ENCODE measurements around the gene HES2. TPM values are rescaled to one million over a fixed set of nuclear protein-coding genes. Genes with fewer than 3 reads are reported as not detected.
"Not testable (repeated sequence)": the region's sequence is repeated elsewhere in the genome, so short reads cannot be mapped to it uniquely, and the experiment has no call there.

The HES2 gene
- total and polyA plus RNA-seq, 5 donors = 0.17 TPM; not detected in 4

DNA sequence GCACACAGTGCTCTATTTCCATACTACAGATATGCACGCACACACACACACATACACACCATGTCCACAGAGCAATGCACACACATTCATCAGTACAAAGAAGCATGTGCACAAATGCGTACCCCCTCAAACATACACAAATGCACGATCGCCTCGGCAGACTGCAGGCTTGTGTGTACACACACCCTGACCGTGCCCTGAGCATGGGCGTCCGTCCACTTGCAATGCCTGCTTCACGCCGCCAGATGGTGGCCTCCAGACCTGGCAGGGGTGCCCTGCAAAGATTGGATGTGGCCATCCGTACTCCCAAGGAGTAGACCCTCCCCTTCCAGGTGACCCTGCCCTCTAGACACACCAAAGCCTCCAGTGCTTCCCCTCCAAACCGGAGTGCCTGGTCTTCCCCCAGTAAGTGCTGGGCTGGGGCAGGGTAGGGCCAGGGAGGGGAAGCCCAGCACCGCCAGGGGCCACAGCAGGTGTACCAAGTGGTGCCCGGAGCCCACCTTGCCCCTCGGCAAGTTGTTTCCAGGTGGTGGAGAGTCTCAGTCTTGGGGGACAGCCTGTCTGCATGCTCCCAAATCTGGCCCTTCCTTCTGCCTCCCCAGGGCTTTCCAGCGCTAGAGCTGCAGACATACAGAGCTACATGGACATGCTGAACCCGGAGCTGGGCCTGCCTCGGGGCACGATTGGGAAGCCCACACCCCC is 25.5 kb upstream of the HES2 start:
- intact Hi-C loops (cut with DNase I) = no loop called here
- WGBS = 52% methylated on average over 19 of the region's 19 CpGs
- Histone ChIP-seq H3K4me3 (ENCODE audit: low read length) (no peak overlapping the region), H3K27ac (ENCODE audit: low read length) (no peak overlapping the region), H3K4me1 (ENCODE audit: control insufficient read depth, insufficient read depth, low read length) (no peaks in the 10 kb centered on the region), H3K9me3 (ENCODE audit: control insufficient read depth, low read length) (no peaks in the 10 kb centered on the region), H3K27me3 (ENCODE audit: control insufficient read depth, insufficient read depth) (no peaks in the 10 kb centered on the region)
- DNase-seq (peak in 2 of 3 donors; percentile 74 to 75), ATAC-seq (peak in 1 of 2 donors; percentile 45)

DNA sequence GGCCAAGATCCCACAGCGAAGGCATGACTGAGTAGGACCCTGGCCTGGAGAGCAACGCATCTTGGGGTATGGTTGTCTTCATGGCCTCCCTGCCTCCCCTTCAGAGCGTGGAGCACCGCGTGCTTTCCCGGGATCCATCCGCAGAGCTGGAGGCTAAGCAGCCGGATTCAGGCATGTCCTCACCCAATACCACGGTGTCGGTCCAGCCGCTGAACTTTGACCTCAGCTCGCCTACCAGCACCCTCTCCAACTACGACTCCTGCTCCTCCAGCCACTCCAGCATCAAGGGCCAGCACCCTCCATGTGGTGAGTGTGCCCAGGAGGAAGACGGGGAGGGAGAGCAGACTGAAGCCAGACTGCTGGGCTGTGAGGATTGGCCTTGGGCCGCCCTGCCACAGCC is 24.7 kb upstream of the HES2 start:
- no peak for DNase-seq
- no peak overlapping the region for H3K27ac ChIP-seq (ENCODE audit: low read length)
- no peaks in the 10 kb centered on the region for H3K27me3 ChIP-seq (ENCODE audit: control insufficient read depth, insufficient read depth)
- no peak overlapping the region for H3K4me3 ChIP-seq (ENCODE audit: low read length)
- no peaks in the 10 kb centered on the region for H3K4me1 ChIP-seq (ENCODE audit: control insufficient read depth, insufficient read depth, low read length)
- WGBS = 85% methylated on average over 15 of the region's 15 CpGs
- no peak for ATAC-seq
- no peaks in the 10 kb centered on the region for H3K9me3 ChIP-seq (ENCODE audit: control insufficient read depth, low read length)
- intact Hi-C loops (cut with DNase I) = no loop called here

GRCh38 chr1:6443339-6444115 is 23.8 kb upstream of the HES2 start:
- H3K27ac ChIP-seq (ENCODE audit: low read length) = no peak overlapping the region
- no peaks in the 10 kb centered on the region for H3K4me1 ChIP-seq (ENCODE audit: control insufficient read depth, insufficient read depth, low read length)
- H3K27me3 ChIP-seq (ENCODE audit: control insufficient read depth, insufficient read depth) = no peaks in the 10 kb centered on the region
- intact Hi-C loops (cut with DNase I) = no loop called here
- DNase-seq (no peak), ATAC-seq (no peak)
- no peaks in the 10 kb centered on the region for H3K9me3 ChIP-seq (ENCODE audit: control insufficient read depth, low read length)
- H3K4me3 ChIP-seq (ENCODE audit: low read length) = no peak overlapping the region
- 88% methylated on average over 21 of the region's 21 CpGs for WGBS

- no peaks in the 10 kb centered on the region for H3K9me3 ChIP-seq (ENCODE audit: control insufficient read depth, low read length)
- WGBS = 77% methylated on average over 7 of the region's 7 CpGs
- no peak for DNase-seq
- H3K27ac ChIP-seq (ENCODE audit: low read length) = no peak overlapping the region
- intact Hi-C loops (cut with DNase I) = no loop called here
- no peak overlapping the region for H3K4me3 ChIP-seq (ENCODE audit: low read length)
- no peak for ATAC-seq
- H3K4me1 ChIP-seq (ENCODE audit: control insufficient read depth, insufficient read depth, low read length) = no peaks in the 10 kb centered on the region
- no peaks in the 10 kb centered on the region for H3K27me3 ChIP-seq (ENCODE audit: control insufficient read depth, insufficient read depth)
These were observed 21.9 kb upstream of the HES2 start for GRCh38 chr1:6441586-6441985.

DNA sequence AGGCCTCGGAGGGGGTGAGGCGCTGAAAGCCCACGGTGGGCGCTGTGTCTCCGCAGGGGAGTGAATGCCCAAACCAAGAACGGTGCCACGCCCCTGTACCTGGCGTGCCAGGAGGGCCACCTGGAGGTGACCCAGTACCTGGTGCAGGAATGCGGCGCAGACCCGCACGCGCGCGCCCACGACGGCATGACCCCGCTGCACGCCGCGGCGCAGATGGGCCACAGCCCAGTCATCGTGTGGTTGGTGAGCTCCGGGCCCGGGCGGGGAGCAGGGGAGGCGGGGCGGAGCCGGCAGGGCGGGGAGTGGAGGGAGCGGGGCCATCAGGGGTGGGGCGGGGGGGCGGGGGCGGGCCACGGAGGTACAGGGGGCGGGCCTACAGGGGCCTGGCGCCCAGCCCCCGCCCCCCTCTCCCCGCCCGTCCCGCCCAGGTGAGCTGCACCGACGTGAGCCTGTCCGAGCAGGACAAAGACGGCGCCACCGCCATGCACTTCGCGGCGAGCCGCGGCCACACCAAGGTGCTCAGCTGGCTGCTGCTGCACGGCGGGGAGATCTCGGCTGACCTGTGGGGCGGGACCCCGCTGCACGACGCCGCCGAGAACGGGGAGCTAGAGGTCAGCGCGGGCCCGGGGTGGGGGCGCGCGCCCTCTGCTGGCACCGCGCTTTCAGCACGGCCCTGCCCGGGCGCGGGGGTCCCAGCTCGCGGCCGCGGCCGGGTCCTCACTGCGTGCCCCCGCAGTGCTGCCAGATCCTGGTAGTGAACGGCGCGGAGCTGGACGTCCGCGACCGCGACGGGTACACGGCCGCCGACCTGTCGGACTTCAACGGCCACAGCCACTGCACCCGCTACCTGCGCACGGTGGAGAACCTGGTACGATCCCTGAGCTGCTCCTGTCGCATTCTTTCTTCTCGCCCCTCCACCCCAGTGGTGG is 20.7 kb upstream of the HES2 start:
- H3K27me3 ChIP-seq (ENCODE audit: control insufficient read depth, insufficient read depth) = no peaks in the 10 kb centered on the region
- peak overlapping the region; percentile 18 for H3K4me3 ChIP-seq (ENCODE audit: low read length)
- H3K4me1 ChIP-seq (ENCODE audit: control insufficient read depth, insufficient read depth, low read length) = no peaks in the 10 kb centered on the region
- no peak overlapping the region for H3K27ac ChIP-seq (ENCODE audit: low read length)
- H3K9me3 ChIP-seq (ENCODE audit: control insufficient read depth, low read length) = no peaks in the 10 kb centered on the region
- intact Hi-C loops (cut with DNase I) = no loop called here
- DNase-seq (peak in 1 of 3 donors; percentile 71), ATAC-seq (peak in 1 of 2 donors; percentile 47)
- 6% methylated on average over 101 of the region's 101 CpGs for WGBS

- DNase-seq (peak in 2 of 3 donors; percentile 73 to 74), ATAC-seq (peak; percentile 59 to 61)
- no peaks in the 10 kb centered on the region for H3K27me3 ChIP-seq (ENCODE audit: control insufficient read depth, insufficient read depth)
- no peak overlapping the region for H3K27ac ChIP-seq (ENCODE audit: low read length)
- no peak overlapping the region for H3K4me3 ChIP-seq (ENCODE audit: low read length)
- H3K9me3 ChIP-seq (ENCODE audit: control insufficient read depth, low read length) = no peaks in the 10 kb centered on the region
- 9% methylated on average over 5 of the region's 5 CpGs for WGBS
- intact Hi-C loops (cut with DNase I) = no loop called here
- H3K4me1 ChIP-seq (ENCODE audit: control insufficient read depth, insufficient read depth, low read length) = no peaks in the 10 kb centered on the region
These were observed 18.4 kb upstream of the HES2 start for GRCh38 chr1:6438047-6438525.

DNA sequence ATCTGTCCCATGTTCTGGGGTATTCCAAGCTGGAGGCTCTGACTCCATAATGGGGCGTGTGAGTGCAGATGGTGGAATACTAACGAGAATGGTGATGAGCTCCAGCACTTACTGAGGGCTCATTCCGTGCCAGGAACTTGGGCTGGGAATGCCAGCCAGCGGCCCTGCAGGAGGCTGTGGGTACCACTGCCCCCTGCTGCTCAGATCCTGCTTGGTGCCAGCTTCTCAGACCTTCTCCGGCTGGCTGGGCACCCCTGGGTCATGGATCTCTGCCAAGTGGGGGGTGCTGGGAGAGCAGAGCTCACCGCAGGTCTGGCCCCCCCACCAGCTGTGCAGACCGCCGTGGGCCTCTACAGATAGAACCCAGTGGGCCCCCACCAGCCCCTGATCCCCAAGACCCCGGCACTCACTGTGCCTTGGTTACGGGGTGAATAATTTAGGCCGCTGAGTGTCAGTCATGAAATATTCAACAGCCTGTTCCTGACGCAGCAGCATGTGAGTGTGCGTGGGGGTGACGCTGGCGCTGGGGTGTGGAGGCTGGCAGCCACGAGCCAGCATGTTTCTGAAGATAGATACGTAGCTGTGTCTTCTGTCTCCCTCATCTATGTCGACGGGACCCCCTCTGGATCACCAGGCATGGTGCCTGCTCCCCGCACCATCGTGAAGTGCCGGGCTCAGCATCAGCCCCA is 17.4 kb upstream of the HES2 start:
- H3K4me3 ChIP-seq (ENCODE audit: low read length); H3K27ac ChIP-seq (ENCODE audit: low read length); intact Hi-C loops (cut with DNase I); H3K9me3 ChIP-seq (ENCODE audit: control insufficient read depth, low read length); H3K4me1 ChIP-seq (ENCODE audit: control insufficient read depth, insufficient read depth, low read length); H3K27me3 ChIP-seq (ENCODE audit: control insufficient read depth, insufficient read depth): not testable (repeated sequence)
- WGBS = 44% methylated on average over 22 of the region's 22 CpGs
- peak; percentile 17 to 28 for ATAC-seq
- peak in 1 of 3 donors; percentile 67 for DNase-seq

DNA sequence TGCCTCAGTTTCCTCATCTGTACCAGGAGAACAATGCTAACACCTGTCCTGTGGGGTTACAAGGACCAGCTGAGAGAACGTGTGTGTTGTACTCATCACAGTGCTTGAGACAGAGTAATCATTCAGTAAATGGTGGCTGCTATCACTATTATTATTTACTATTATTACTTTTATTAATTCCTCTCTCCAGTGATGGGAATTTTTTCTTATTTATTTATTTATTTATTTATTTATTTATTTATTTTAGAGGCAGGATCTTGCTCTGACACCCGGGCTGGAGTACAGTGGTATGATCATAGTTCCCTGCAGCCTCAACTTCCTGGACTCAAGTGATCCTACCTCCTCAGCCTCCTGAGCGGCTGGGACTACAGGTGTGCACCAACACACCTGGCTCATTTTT is 16.6 kb upstream of the HES2 start:
- ATAC-seq; intact Hi-C loops (cut with DNase I); H3K27ac ChIP-seq (ENCODE audit: low read length); DNase-seq; H3K4me1 ChIP-seq (ENCODE audit: control insufficient read depth, insufficient read depth, low read length); H3K9me3 ChIP-seq (ENCODE audit: control insufficient read depth, low read length); H3K4me3 ChIP-seq (ENCODE audit: low read length); H3K27me3 ChIP-seq (ENCODE audit: control insufficient read depth, insufficient read depth): not testable (repeated sequence)
- 78% methylated on average over 3 of the region's 3 CpGs for WGBS

DNA sequence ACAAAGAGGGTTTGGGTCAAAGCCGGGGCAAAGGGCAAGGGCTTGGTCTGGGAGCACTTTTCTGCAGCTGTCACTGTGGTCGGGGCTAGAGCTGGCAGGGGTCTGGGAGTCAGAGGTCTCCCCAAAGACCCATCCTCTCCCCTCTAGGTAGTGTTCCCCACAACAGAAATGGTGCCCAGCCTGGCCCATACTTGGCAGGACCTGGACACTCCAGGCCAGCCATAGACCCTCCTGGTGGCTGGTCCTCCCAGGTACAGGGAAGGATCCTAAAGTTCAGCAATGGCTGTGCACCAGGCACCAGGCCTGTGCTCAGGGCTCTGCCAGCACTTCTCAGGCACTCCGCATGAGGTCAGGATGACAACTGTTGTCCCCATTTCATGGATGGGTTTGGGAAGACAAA is 15.8 kb upstream of the HES2 start:
- intact Hi-C loops (cut with DNase I) = no loop called here
- WGBS = 84% methylated on average over 3 of the region's 3 CpGs

DNA sequence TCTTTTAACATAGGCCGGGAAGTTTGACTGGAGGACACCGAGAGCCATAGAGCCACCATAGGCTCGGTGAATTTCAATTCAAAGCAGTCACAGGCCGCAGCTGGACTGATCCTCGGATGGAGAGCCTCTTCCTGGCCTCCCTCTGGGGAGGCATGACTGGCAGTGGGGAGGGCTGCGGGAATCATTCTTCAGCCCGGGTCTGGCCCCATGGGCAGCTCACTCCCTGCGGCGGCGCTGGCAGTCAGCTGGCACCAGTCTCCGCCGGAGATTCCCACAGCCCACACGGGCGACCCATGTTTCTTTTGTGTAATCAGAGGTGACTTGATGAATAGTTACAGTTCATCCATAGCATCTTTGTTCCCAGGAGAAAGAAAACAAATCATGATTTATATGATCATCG is 15.4 kb upstream of the HES2 start:
- Histone ChIP-seq H3K4me3 (ENCODE audit: low read length) (no peak overlapping the region), H3K4me1 (ENCODE audit: control insufficient read depth, insufficient read depth, low read length) (no peaks in the 10 kb centered on the region), H3K27ac (ENCODE audit: low read length) (no peak overlapping the region), H3K27me3 (ENCODE audit: control insufficient read depth, insufficient read depth) (no peaks in the 10 kb centered on the region), H3K9me3 (ENCODE audit: control insufficient read depth, low read length) (no peaks in the 10 kb centered on the region)
- ATAC-seq = no peak
- DNase-seq = no peak
- WGBS = 83% methylated on average over 15 of the region's 15 CpGs
- intact Hi-C loops (cut with DNase I) = no loop called here

More for the DNA sequence above, 15.8 kb upstream of the HES2 start:
- Histone ChIP-seq H3K9me3 (ENCODE audit: control insufficient read depth, low read length) (no peaks in the 10 kb centered on the region), H3K27ac (ENCODE audit: low read length) (no peak overlapping the region), H3K27me3 (ENCODE audit: control insufficient read depth, insufficient read depth) (no peaks in the 10 kb centered on the region), H3K4me1 (ENCODE audit: control insufficient read depth, insufficient read depth, low read length) (no peaks in the 10 kb centered on the region), H3K4me3 (ENCODE audit: low read length) (no peak overlapping the region)
- DNase-seq (no peak), ATAC-seq (no peak)

Data from right cardiac atrium (tissue), 5 donors.